ENCODE data around the gene ZMYND10.

The ZMYND10 gene

GRCh38 chr3:50378024-50378423 is 32.5 kb upstream of the ZMYND10 start:
- H3K27ac ChIP-seq = no peak overlapping the region
- TF ChIP-seq CTCF (conservative IDR thresholded peaks at IDR 0.05) = no peak

GRCh38 chr3:50375258-50375931 is 29.9 kb upstream of the ZMYND10 start:
- TF ChIP-seq CTCF (conservative IDR thresholded peaks at IDR 0.05) = no peak

GRCh38 chr3:50374363-50375257 is 29.1 kb upstream of the ZMYND10 start:
- no peak for TF ChIP-seq CTCF (conservative IDR thresholded peaks at IDR 0.05)
- no peak overlapping the region for H3K27ac ChIP-seq

More at GRCh38 chr3:50375258-50375931, 29.9 kb upstream of the ZMYND10 start:
- no peak overlapping the region for H3K27ac ChIP-seq

- no peak for TF ChIP-seq CTCF (conservative IDR thresholded peaks at IDR 0.05)
- H3K27ac ChIP-seq = no peak overlapping the region
Measured at GRCh38 chr3:50373146-50374051, 27.9 kb upstream of the ZMYND10 start.

- no peak for TF ChIP-seq CTCF (conservative IDR thresholded peaks at IDR 0.05)
- no peak overlapping the region for H3K27ac ChIP-seq
Measured at GRCh38 chr3:50372349-50372748, 26.8 kb upstream of the ZMYND10 start.

- no peak overlapping the region for H3K27ac ChIP-seq
- TF ChIP-seq CTCF (conservative IDR thresholded peaks at IDR 0.05) = no peak
Measured at GRCh38 chr3:50371133-50371685, 25.7 kb upstream of the ZMYND10 start.

Data from VCaP (cell line).